ENCODE data around the gene ERICH4.

GRCh38 chr19:41447732-41448332 lies 4.9 kb downstream of the ERICH4 start:
- TF ChIP-seq CTCF (conservative IDR thresholded peaks at IDR 0.05; ENCODE audit: low read depth in 2 of 2): peak; percentile 34 to 42; a peak in 3 of 4 replicates
- no peak for TF ChIP-seq EZH2 (IDR thresholded peaks at IDR 0.05; ENCODE audit: low read depth, unreplicated experiment)

Measured in GM23338 (cell line).